A673 (cell line): Measurements from ENCODE around the gene RPL35A.

ENCODE experiments used
- CTCF ChIP-seq: fragments of 300-800, 200-600 bp; sonication (generic); conservative IDR thresholded peaks from 2 replicates; pipeline ENCODE4 v1.5.1; 2017; ENCODE audit warnings: low read depth, mild to moderate bottlenecking, antibody characterized with exemption, low read length, moderate library complexity, mixed read lengths
- EZH2 ChIP-seq: fragments of 200-600 bp; sonication (generic); IDR thresholded peaks from 2 replicates; pipeline ENCODE4 v1.6.1; 2017; ENCODE audit warnings: borderline replicate concordance, low read depth, mild to moderate bottlenecking, mixed read lengths, antibody characterized with exemption, low read length; ENCODE audit not compliant: poor library complexity, severe bottlenecking

GRCh38 chr3:197912741-197913476 is 37.1 kb upstream of the RPL35A start:
- TF ChIP-seq CTCF (no peak), EZH2 (no peak)
